GM19467 (cell line): ENCODE data around the gene SCRN3.
"Not testable (repeated sequence)": the region's sequence is repeated elsewhere in the genome, so short reads cannot be mapped to it uniquely, and the experiment has no call there.

Experiments used
- ATAC-seq: cut with Tn5 transposase; IDR thresholded peaks from one replicate; pipeline ENCODE4 v1.9.1; 2021; ENCODE audit warnings: mild to moderate bottlenecking, moderate library complexity; ENCODE audit not compliant: unreplicated experiment

SCRN3 gene

DNA sequence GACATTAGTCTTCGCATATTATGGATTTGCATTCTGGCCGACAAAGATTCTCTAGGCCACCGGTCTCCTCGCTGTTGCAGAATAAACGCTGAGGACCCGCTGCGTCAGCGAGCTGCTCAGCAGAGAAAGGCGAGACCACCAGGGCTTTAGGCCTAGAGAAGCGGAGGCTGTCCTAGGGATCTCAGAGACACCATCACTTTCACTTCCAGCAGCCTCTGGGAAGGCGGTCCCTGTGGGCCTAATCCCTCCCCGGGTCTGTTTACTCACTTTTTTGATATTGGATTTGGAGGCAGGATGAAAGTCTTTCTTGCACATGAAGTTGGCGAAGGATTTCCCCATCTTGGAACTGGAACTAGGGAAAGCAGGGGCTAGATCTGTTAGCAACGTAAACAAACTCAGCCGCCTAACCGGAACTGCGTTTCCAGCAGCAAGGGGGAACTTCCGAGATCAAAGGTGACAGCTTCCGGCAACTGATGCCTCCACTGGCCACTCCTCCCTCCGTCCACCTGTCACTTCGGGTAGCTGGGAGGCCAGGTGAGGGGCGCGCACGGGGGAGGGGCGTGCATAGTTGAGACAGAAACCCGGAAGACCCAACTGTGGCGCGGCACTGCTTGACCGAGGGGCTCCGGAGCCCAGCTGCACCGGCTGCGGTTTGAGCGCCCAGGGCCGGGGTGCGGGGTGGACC is at the start of gene SCRN3:
Gene SCRN3 (plus strand): TSS at position 447 of the 685 bp plus-strand sequence. CDS start 2,554 bp downstream, outside the sequence.
- peak; percentile 97 for ATAC-seq

DNA sequence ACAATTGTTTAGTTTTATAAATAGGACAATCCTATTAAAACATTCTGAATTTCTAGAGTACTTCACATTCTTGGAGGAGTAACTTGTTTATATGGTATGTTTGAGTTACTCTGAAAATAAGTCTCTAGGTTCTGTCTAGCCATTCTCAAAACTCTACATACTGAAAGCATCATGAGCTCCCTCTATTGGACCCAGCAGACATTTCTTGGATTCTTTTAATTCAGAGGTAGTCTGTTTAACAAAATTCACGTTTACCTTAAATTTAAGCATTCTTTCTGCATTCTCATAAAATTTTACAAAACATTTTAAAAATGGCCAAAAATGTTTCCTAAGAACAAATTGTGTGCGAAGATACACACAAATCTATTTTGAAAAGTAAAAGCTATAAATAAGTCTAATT is 45.5 kb upstream of the SCRN3 start:
- no peak for ATAC-seq

GRCh38 chr2:174350593-174351181 is 44.8 kb upstream of the SCRN3 start:
- ATAC-seq: no peak

- ATAC-seq: no peak
Observed at GRCh38 chr2:174353004-174353403, 42.5 kb upstream of the SCRN3 start.

DNA sequence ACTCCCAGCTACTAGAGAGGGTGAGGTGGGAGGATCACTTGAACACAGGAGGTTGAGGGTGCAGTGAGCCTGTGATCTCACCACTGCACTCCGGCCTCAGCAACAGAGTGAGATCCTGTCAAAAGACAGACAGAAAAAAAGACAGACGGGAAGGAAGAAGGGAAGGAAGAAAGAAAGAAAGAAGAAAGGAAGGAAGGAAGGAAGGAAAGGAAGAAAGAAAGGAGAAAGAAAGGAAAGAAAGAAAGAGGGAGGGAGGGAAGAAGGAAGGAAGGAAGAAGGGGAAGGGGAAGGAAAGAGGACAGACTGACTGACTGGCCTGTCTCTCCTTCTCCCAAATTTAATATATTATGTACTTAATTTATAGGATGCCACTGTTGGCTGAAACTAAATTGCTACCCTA is 39.2 kb upstream of the SCRN3 start:
- no peak for ATAC-seq

GRCh38 chr2:174359663-174360062 is 35.9 kb upstream of the SCRN3 start:
- not testable (repeated sequence) for ATAC-seq

DNA sequence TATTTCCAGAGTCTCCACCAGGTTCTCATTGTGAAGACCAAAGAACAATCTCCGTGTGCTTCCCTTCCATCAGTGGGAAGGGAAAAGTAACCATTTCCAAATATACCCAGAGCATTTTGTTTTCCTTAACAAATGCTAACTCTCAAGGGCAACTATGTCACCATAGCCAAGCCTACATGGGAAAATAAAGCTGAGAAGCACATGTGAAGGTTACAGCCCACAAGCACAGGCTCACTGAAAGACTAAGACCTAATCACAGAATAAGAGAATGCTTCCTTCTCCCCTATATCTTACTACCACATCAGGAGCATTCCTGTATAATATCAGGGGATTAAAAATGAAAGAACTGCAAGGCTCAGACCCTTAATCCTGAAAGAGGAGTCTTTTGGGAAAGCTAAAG is 32.6 kb upstream of the SCRN3 start:
- no peak for ATAC-seq

DNA sequence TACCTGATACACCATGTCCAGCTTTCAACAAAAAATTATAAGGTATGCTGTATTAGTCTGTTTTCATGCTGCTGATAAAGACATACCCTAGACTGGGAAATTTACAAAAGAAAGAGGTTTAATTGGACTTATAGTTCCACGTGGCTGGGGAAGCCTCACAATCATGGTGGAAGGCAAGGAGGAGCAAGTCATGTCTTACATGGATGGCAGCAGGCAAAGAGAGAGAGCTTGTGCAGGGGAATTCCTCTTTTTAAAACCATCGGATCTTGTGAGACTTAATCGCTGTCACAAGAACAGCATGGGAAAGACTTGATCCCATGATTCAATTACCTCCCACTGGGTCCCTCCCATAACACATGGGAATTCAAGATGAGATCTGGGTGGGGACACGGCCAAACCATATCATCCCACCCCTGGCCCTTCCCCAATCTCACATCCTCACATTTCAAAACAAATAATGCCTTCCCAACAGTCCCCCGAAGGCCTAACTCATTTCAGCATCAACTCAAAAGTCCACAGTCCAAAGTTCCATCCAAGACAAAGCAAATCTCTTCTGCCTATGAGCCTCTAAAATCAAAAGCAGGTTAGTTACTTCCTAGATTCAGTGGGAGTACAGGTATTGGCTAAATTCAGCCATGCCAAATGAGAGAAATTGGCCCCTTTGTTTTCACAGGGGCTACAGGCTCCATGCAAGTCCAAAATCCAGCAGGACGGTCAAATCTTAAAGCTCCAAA is 31.9 kb upstream of the SCRN3 start:
- ATAC-seq: not testable (repeated sequence)

- no peak for ATAC-seq
Observed at GRCh38 chr2:174364628-174365027, 30.9 kb upstream of the SCRN3 start.

DNA sequence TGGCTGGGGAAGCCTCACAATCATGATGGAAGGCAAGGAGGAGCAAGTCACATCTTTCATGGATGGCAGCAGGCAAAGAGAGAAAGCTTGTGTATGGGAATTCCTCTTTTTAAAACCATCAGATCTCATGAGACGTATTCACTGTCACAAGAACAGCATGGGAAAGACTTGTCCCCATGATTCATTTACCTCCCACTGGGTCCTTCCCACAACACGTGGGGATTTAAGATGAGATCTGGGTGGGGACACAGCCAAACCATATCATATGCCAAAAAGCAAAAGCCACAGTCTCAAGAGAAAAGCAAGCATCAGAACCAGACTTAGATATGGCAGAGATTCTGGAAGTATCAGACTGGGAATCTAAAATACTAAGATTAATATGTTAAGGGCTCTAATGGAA is 30.0 kb upstream of the SCRN3 start:
- no peak for ATAC-seq

DNA sequence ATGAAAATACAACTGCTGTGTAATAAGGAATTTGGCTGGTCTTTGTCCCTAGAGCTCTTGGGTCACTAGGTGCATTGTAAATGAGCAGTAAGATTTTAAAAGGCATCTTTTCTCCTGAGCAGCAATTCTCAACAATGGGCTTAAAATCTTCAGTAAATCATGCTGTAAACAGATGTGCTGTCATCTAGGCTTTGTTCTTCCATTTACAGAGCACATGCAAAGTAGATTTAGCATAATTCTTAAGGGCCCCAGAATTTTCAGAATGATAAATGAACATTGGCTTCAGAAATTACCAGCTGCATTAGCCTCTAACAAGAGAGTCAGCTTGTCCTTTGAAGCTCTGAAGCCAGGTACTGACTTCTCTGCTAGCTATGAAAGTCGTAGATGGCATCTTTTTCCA is 26.8 kb upstream of the SCRN3 start:
- no peak for ATAC-seq

- no peak for ATAC-seq
Observed at GRCh38 chr2:174376967-174377366, 18.6 kb upstream of the SCRN3 start.

DNA sequence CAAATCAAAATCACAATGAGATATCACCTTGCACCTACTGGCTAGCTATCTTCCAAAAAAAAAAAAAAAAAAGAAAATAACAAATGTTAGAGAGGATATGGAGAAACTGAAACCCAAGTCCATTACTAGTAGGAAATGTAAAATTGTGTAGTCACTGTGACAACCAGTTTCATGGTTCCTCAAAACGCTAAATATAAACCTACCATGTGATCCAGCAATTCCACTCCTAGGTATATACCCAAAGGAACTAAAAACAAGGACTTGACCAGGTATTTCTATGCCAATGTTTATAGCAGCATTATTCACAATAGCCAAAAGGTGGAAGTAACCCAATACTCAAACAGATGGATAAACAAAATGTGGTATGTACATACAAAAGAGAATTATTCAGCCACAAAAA is 11.7 kb upstream of the SCRN3 start:
- ATAC-seq: no peak

- no peak for ATAC-seq
Observed at GRCh38 chr2:174385201-174385600, 10.3 kb upstream of the SCRN3 start.

DNA sequence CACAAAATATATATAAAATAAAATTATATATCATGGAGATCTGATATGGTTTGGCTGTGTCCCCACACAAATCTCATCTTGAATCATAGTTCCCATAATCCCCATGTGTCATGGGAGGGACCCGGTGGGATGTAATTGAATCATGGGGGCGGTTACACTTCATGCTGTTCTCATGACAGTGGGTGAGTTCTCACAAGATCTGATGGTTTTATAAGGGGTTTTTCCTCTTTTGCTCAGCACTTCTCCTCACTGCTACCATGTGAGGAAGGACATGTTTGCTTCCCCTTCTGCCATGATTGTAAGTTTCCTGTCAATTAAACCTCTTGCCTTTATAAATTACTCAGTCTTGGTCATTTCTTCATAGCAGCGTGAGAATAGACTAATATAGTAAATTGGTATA is 6.8 kb upstream of the SCRN3 start:
- not testable (repeated sequence) for ATAC-seq

DNA sequence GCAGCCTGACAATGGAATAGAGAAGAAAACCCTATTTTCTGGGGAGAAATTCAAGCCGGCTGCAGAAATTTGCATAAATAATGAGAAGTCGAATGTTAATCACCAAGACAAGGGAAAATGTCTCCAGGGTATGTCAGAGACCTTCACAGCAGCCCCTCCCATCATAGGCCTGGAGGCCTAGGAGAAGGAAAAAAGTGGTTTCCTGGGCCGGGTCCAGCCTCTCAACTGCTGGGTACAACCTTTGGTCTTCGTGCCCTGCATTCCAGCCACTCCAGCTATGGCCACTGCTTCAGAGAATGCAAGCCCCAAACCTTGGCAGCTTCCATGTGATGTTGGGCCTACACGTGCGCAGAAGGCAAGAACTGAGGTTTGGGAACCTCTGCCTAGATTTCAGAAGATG is 6.0 kb upstream of the SCRN3 start:
- no peak for ATAC-seq

- ATAC-seq: not testable (repeated sequence)
Observed at GRCh38 chr2:174390303-174390702, 5.2 kb upstream of the SCRN3 start.

GRCh38 chr2:174392706-174393105 is 2.8 kb upstream of the SCRN3 start:
- ATAC-seq: no peak

- ATAC-seq: peak; percentile 10
Observed at GRCh38 chr2:174395969-174396630, 570 bp downstream of the SCRN3 start.

- no peak for ATAC-seq
Observed at GRCh38 chr2:174397773-174398172, 2.2 kb downstream of the SCRN3 start.

GRCh38 chr2:174399171-174399570 is 3.6 kb downstream of the SCRN3 start:
- ATAC-seq: no peak

- no peak for ATAC-seq
Observed at GRCh38 chr2:174400853-174401252, 5.3 kb downstream of the SCRN3 start.
